SK-N-SH treated with all-trans-retinoic acid at 6 μM for 48 hours (cell line): ENCODE measurements around the gene HEXIM2.

Experiments used
- ATAC-seq: fragments of 200-7000 bp; cut with Tn5 transposase; 3 replicates; pipeline ENCODE4 v1.9.1; 2020; ENCODE audit warnings: mild to moderate bottlenecking, moderate library complexity
- ARNTL ChIP-seq: fragments of 450-650 bp; formaldehyde crosslinking; IDR thresholded peaks from 2 replicates; pipeline ENCODE4 v1.5.0; 2020; ENCODE audit warnings: low read depth, mild to moderate bottlenecking, moderate library complexity, borderline replicate concordance
- CSDC2 ChIP-seq: fragments of 250-450 bp; sonication (Bioruptor Pico); IDR thresholded peaks from 2 replicates; pipeline ENCODE4 v1.5.0; 2020; ENCODE audit warnings: mild to moderate bottlenecking, moderate library complexity
- ESRRG ChIP-seq: fragments of 250-450 bp; sonication (Bioruptor Pico); IDR thresholded peaks from 2 replicates; pipeline ENCODE4 v1.6.1; 2021; ENCODE audit warnings: mild to moderate bottlenecking
- GLIS3 ChIP-seq: fragments of 250-450 bp; sonication (Bioruptor Pico); IDR thresholded peaks from 2 replicates; pipeline ENCODE4 v1.5.0; 2020; ENCODE audit warnings: mild to moderate bottlenecking, moderate library complexity
- OSR1 ChIP-seq: fragments of 250-450 bp; sonication (Bioruptor Pico); IDR thresholded peaks from 2 replicates; pipeline ENCODE4 v1.8.0; 2022; ENCODE audit warnings: moderate library complexity, mild to moderate bottlenecking, inconsistent platforms
- POU6F1 ChIP-seq: fragments of 250-450 bp; sonication (Bioruptor Pico); IDR thresholded peaks from 2 replicates; pipeline ENCODE4 v1.8.0; 2021; ENCODE audit warnings: low read depth, mild to moderate bottlenecking, moderate library complexity, borderline replicate concordance
- PPARA ChIP-seq: fragments of 250-450 bp; sonication (Bioruptor Pico); IDR thresholded peaks from 2 replicates; pipeline ENCODE4 v1.5.0; 2020; ENCODE audit warnings: mild to moderate bottlenecking, borderline replicate concordance
- RARB ChIP-seq: fragments of 250-450 bp; sonication (Bioruptor Pico); IDR thresholded peaks from 2 replicates; pipeline ENCODE4 v1.8.0; 2021; ENCODE audit warnings: mild to moderate bottlenecking, moderate library complexity
- TOX ChIP-seq: fragments of 250-450 bp; sonication (Bioruptor Pico); IDR thresholded peaks from 2 replicates; pipeline ENCODE4 v1.8.0; 2021; ENCODE audit warnings: mild to moderate bottlenecking, moderate library complexity, borderline replicate concordance
- ZC3H10 ChIP-seq: fragments of 250-450 bp; sonication (Bioruptor Pico); IDR thresholded peaks from 2 replicates; pipeline ENCODE4 v1.5.1; 2021; ENCODE audit warnings: mild to moderate bottlenecking, moderate library complexity
- ZFP3 ChIP-seq: fragments of 250-450 bp; sonication (Bioruptor Pico); IDR thresholded peaks from 2 replicates; pipeline ENCODE4 v1.5.0; 2020; ENCODE audit warnings: mild to moderate bottlenecking, moderate library complexity
- ZFP30 ChIP-seq: fragments of 450-650 bp; formaldehyde crosslinking; IDR thresholded peaks from 2 replicates; pipeline ENCODE4 v1.5.0; 2022; ENCODE audit warnings: mild to moderate bottlenecking, moderate library complexity
- ZNF565 ChIP-seq: fragments of 450-650 bp; formaldehyde crosslinking; conservative IDR thresholded peaks from 2 replicates; pipeline ENCODE4 v1.5.0; 2020; ENCODE audit warnings: low read depth, mild to moderate bottlenecking, moderate library complexity
- ZNF70 ChIP-seq: fragments of 450-650 bp; formaldehyde crosslinking; IDR thresholded peaks from 2 replicates; pipeline ENCODE4 v1.5.0; 2020; ENCODE audit warnings: mild to moderate bottlenecking, moderate library complexity
- ZNF8 ChIP-seq: fragments of 450-650 bp; formaldehyde crosslinking; IDR thresholded peaks from 2 replicates; pipeline ENCODE4 v1.5.0; 2020; ENCODE audit warnings: mild to moderate bottlenecking, moderate library complexity
- TF ChIP-seq, protein P1 (sequence below): fragments of 250-450 bp; sonication (Bioruptor Pico); IDR thresholded peaks from 2 replicates; pipeline ENCODE4 v1.8.0; 2020; ENCODE audit warnings: mild to moderate bottlenecking, moderate library complexity, borderline replicate concordance
- TF ChIP-seq, protein P2 (sequence below): fragments of 250-450 bp; sonication (Bioruptor Pico); IDR thresholded peaks from 2 replicates; pipeline ENCODE4 v1.5.0; 2020; ENCODE audit warnings: mild to moderate bottlenecking, moderate library complexity
- TF ChIP-seq, protein P3 (sequence below): fragments of 250-450 bp; sonication (Bioruptor Pico); IDR thresholded peaks from 2 replicates; pipeline ENCODE4 v1.5.1; 2020; ENCODE audit warnings: low read depth, mild to moderate bottlenecking, moderate library complexity

Gene HEXIM2

GRCh38 chr17:45172541-45173286, 11.0 kb downstream of the HEXIM2 start:
- TF ChIP-seq ZNF70 (CRISPR knock-in tag) (no peak), POU6F1 (CRISPR knock-in tag) (no peak), CSDC2 (no peak), OSR1 (CRISPR knock-in tag) (no peak), ZFP30 (CRISPR knock-in tag) (no peak)
- TF ChIP-seq, protein P1, sequence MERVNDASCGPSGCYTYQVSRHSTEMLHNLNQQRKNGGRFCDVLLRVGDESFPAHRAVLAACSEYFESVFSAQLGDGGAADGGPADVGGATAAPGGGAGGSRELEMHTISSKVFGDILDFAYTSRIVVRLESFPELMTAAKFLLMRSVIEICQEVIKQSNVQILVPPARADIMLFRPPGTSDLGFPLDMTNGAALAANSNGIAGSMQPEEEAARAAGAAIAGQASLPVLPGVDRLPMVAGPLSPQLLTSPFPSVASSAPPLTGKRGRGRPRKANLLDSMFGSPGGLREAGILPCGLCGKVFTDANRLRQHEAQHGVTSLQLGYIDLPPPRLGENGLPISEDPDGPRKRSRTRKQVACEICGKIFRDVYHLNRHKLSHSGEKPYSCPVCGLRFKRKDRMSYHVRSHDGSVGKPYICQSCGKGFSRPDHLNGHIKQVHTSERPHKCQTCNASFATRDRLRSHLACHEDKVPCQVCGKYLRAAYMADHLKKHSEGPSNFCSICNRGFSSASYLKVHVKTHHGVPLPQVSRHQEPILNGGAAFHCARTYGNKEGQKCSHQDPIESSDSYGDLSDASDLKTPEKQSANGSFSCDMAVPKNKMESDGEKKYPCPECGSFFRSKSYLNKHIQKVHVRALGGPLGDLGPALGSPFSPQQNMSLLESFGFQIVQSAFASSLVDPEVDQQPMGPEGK (CRISPR knock-in tag) = peak; percentile 19; the same call in 1 of the 2 replicates
- peak; percentile 79 for ATAC-seq

- TF ChIP-seq, protein P2, sequence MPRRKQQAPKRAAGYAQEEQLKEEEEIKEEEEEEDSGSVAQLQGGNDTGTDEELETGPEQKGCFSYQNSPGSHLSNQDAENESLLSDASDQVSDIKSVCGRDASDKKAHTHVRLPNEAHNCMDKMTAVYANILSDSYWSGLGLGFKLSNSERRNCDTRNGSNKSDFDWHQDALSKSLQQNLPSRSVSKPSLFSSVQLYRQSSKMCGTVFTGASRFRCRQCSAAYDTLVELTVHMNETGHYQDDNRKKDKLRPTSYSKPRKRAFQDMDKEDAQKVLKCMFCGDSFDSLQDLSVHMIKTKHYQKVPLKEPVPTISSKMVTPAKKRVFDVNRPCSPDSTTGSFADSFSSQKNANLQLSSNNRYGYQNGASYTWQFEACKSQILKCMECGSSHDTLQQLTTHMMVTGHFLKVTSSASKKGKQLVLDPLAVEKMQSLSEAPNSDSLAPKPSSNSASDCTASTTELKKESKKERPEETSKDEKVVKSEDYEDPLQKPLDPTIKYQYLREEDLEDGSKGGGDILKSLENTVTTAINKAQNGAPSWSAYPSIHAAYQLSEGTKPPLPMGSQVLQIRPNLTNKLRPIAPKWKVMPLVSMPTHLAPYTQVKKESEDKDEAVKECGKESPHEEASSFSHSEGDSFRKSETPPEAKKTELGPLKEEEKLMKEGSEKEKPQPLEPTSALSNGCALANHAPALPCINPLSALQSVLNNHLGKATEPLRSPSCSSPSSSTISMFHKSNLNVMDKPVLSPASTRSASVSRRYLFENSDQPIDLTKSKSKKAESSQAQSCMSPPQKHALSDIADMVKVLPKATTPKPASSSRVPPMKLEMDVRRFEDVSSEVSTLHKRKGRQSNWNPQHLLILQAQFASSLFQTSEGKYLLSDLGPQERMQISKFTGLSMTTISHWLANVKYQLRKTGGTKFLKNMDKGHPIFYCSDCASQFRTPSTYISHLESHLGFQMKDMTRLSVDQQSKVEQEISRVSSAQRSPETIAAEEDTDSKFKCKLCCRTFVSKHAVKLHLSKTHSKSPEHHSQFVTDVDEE (CRISPR knock-in tag) = no peak
- TF ChIP-seq PPARA (CRISPR knock-in tag) = no peak
- no peak for TF ChIP-seq ZC3H10 (CRISPR knock-in tag)
- no peak for TF ChIP-seq ZNF70 (CRISPR knock-in tag)
- no peak for TF ChIP-seq CSDC2
- no peak for ATAC-seq
Measured at GRCh38 chr17:45175759-45176115, 14.1 kb downstream of the HEXIM2 start.

- ATAC-seq = no peak
- TF ChIP-seq ZC3H10 (CRISPR knock-in tag) (no peak), ZNF8 (CRISPR knock-in tag) (no peak), CSDC2 (no peak), PPARA (CRISPR knock-in tag) (no peak), ZFP3 (CRISPR knock-in tag) (no peak), ESRRG (CRISPR knock-in tag) (no peak), ZNF565 (no peak), TOX (CRISPR knock-in tag) (no peak), RARB (CRISPR knock-in tag) (no peak)
- TF ChIP-seq, protein P2 (CRISPR knock-in tag) = no peak
Measured at GRCh38 chr17:45177563-45177962, 15.9 kb downstream of the HEXIM2 start.

DNA sequence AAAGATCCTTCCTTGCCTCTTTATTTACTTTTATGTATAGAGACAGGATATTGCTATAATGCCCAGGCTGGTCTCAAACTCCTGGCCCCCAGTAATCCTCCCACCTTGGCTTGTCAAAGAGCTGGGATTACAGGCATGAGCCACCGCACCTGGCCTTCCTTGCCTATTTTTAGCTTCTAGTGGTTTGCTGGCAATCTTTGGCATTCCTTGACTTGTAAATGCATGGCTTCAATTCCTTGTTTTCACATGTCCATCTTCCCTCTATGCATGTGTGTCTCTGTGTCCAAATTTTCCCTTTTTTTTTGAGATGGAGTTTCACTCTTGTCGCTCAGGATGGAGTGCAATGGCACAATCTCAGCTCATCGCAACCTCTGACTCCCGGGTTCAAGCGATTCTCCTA, 22.5 kb downstream of the HEXIM2 start:
- ATAC-seq = no peak
- no peak for TF ChIP-seq ZFP30 (CRISPR knock-in tag)
- TF ChIP-seq GLIS3 (CRISPR knock-in tag) = no peak
- TF ChIP-seq ARNTL (CRISPR knock-in tag) = no peak
- TF ChIP-seq, protein P3, sequence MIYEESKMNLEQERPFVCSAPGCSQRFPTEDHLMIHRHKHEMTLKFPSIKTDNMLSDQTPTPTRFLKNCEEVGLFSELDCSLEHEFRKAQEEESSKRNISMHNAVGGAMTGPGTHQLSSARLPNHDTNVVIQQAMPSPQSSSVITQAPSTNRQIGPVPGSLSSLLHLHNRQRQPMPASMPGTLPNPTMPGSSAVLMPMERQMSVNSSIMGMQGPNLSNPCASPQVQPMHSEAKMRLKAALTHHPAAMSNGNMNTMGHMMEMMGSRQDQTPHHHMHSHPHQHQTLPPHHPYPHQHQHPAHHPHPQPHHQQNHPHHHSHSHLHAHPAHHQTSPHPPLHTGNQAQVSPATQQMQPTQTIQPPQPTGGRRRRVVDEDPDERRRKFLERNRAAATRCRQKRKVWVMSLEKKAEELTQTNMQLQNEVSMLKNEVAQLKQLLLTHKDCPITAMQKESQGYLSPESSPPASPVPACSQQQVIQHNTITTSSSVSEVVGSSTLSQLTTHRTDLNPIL (CRISPR knock-in tag) = no peak
- TF ChIP-seq, protein P2 (CRISPR knock-in tag) = no peak
- TF ChIP-seq, protein P1 (CRISPR knock-in tag) = no peak
